GM12878 (cell line): ENCODE results near the gene CLDN7. TPM values are rescaled to one million over a fixed set of nuclear protein-coding genes. Genes with fewer than 3 reads are reported as not detected.

ENCODE experiments used
- ATAC-seq: fragments of 200-7000 bp; cut with Tn5 transposase; 3 replicates; pipeline ENCODE4 v1.9.1; 2020; ENCODE audit warnings: mild to moderate bottlenecking, moderate library complexity
- BruUV-seq: library from RNA; stranded (reverse); fragments of 400-500 nt; replicated peaks from 2 replicates; lab custom pipeline; 2021; lab: Mats Ljungman, UMichigan
- CTCF ChIA-PET: fragments of 300-600 bp; sonication (Branson Sonifier 250); formaldehyde crosslinking; extraction: SDS; loops from one replicate; lab custom pipeline; 2021; ENCODE audit warnings: inconsistent platforms; lab: Yijun Ruan, JAX
- POLR2A ChIA-PET: fragments of 350-600 bp; formaldehyde crosslinking; extraction: SDS; loops from one replicate; lab custom pipeline; 2021; ENCODE audit warnings: inconsistent platforms; lab: Charles Lee
- RAD21 ChIA-PET: fragments of 300-600 bp; sonication (Branson Sonifier 250); formaldehyde crosslinking; loops from one replicate; lab custom pipeline; 2023; ENCODE audit warnings: antibody characterized with exemption; ENCODE audit not compliant: unreplicated experiment; lab: Charles Lee
- SMC1A ChIA-PET: fragments of 300-600 bp; sonication (Branson Sonifier 250); formaldehyde crosslinking; loops from one replicate; lab custom pipeline; 2023; ENCODE audit not compliant: unreplicated experiment, uncharacterized antibody; lab: Charles Lee
- DNase-seq: peaks from one replicate; pipeline ENCODE4 v3.0.0-alpha.2; 2011; ENCODE audit warnings: low read depth, low spot score
- FAIRE-seq: peaks from 3 replicates; lab custom pipeline; 2011; peaks lifted over from hg19 to GRCh38; lab: Jason Lieb, UNC
- H2AFZ ChIP-seq: 2 replicates; pipeline ENCODE4 v1.6.0; 2011; ENCODE audit warnings: low read depth, low read length, control low read depth; ENCODE audit not compliant: control insufficient read depth
- H3K27ac ChIP-seq: 2 replicates; pipeline ENCODE4 v1.5.1; 2011; ENCODE audit warnings: control low read depth; ENCODE audit not compliant: control insufficient read depth, insufficient read depth
- H3K27me3 ChIP-seq, 2 experiments: replicated peaks in 1 of 2; 2 replicates each; pipeline versions ENCODE4 v1.6.0 to v1.6.1; 2011; ENCODE audit warnings: low read length in 1 of 2; ENCODE audit not compliant: control insufficient read depth in 2 of 2, insufficient read depth in 2 of 2
- H3K36me3 ChIP-seq, 2 experiments: 2 replicates each; pipeline ENCODE4 v1.5.1; 2011; ENCODE audit warnings: low read length in 1 of 2; ENCODE audit not compliant: control insufficient read depth in 2 of 2, insufficient read depth in 2 of 2
- H3K4me1 ChIP-seq: 2 replicates; pipeline ENCODE4 v1.6.1; 2011; ENCODE audit warnings: mild to moderate bottlenecking, low read length, moderate library complexity, mixed read lengths; ENCODE audit not compliant: control insufficient read depth, insufficient read depth
- H3K4me2 ChIP-seq: 2 replicates; pipeline ENCODE4 v1.6.0; 2011; ENCODE audit warnings: control low read depth; ENCODE audit not compliant: control insufficient read depth, insufficient read depth
- H3K4me3 ChIP-seq: fragments of 200-600 bp; sonication (generic); 2 replicates; pipeline ENCODE4 v1.5.1; 2016
- H3K79me2 ChIP-seq: 2 replicates; pipeline ENCODE4 v1.6.0; 2011; ENCODE audit warnings: low read length; ENCODE audit not compliant: control insufficient read depth, insufficient read depth
- H3K9ac ChIP-seq: 2 replicates; pipeline ENCODE4 v1.8.0; 2011; ENCODE audit warnings: low read length, control low read depth, mixed read lengths; ENCODE audit not compliant: control insufficient read depth, insufficient read depth
- H3K9me3 ChIP-seq: replicated peaks from 3 replicates; pipeline ENCODE4 v1.5.1; 2011; ENCODE audit warnings: mild to moderate bottlenecking, low read length; ENCODE audit not compliant: control insufficient read depth, insufficient read depth
- H4K20me1 ChIP-seq: 2 replicates; pipeline ENCODE4 v1.6.0; 2011; ENCODE audit not compliant: control insufficient read depth, insufficient read depth
- ATF7 ChIP-seq: fragments of 450-650 bp; IDR thresholded peaks from 2 replicates; pipeline ENCODE4 v1.6.1; 2016; ENCODE audit warnings: low read depth, mild to moderate bottlenecking
- CREM ChIP-seq: IDR thresholded peaks from 2 replicates; pipeline ENCODE4 v1.6.1; 2014; ENCODE audit warnings: antibody characterized with exemption, low read depth
- EP300 ChIP-seq, 2 experiments: fragments of 150-350 bp in 1 of 2; IDR thresholded peaks; 2 replicates each; pipeline ENCODE4 v1.6.1; 2011 to 2012; ENCODE audit warnings: low read depth in 2 of 2, low read length in 2 of 2, borderline replicate concordance in 1 of 2, improper control_type of control experiment in 1 of 2, inconsistent platforms in 1 of 2; ENCODE audit not compliant: control insufficient read depth in 1 of 2
- HDGF ChIP-seq: fragments of 450-650 bp; IDR thresholded peaks from 2 replicates; pipeline ENCODE4 v1.6.1; 2016; ENCODE audit warnings: antibody characterized with exemption
- IKZF1 ChIP-seq: fragments of 450-650 bp; conservative IDR thresholded peaks from 2 replicates; pipeline ENCODE4 v1.6.1; 2017; ENCODE audit warnings: antibody characterized with exemption, mild to moderate bottlenecking
- IKZF2 ChIP-seq, 2 experiments: fragments of 450-650 bp; IDR thresholded peaks; 2 replicates each; pipeline ENCODE4 v1.6.1; 2017; ENCODE audit warnings: mild to moderate bottlenecking in 2 of 2, moderate library complexity in 2 of 2
- MEF2B ChIP-seq: fragments of 450-650 bp; IDR thresholded peaks from 2 replicates; pipeline ENCODE4 v1.6.1; 2018; ENCODE audit warnings: mild to moderate bottlenecking, moderate library complexity; ENCODE audit not compliant: partially characterized antibody, poor library complexity, severe bottlenecking
- MTA2 ChIP-seq: fragments of 450-650 bp; IDR thresholded peaks from 2 replicates; pipeline ENCODE4 v1.6.1; 2016; ENCODE audit warnings: low read depth, mild to moderate bottlenecking, moderate library complexity
- NBN ChIP-seq: fragments of 450-650 bp; IDR thresholded peaks from 2 replicates; pipeline ENCODE4 v1.6.1; 2016
- NFXL1 ChIP-seq: fragments of 450-650 bp; IDR thresholded peaks from 2 replicates; pipeline ENCODE4 v1.6.1; 2017; ENCODE audit warnings: antibody characterized with exemption, mild to moderate bottlenecking, borderline replicate concordance
- PAX5 ChIP-seq: IDR thresholded peaks from 2 replicates; pipeline ENCODE4 v1.6.1; 2011; ENCODE audit warnings: low read depth, low read length, borderline replicate concordance
- RELB ChIP-seq: fragments of 450-650 bp; IDR thresholded peaks from 2 replicates; pipeline ENCODE4 v1.6.1; 2017; ENCODE audit warnings: low read depth, mild to moderate bottlenecking, moderate library complexity
- SIX5 ChIP-seq: IDR thresholded peaks from 2 replicates; pipeline ENCODE4 v1.6.1; 2011; ENCODE audit warnings: mild to moderate bottlenecking, low read depth, low read length, moderate library complexity; ENCODE audit not compliant: severe bottlenecking
- TCF3 ChIP-seq: IDR thresholded peaks from 2 replicates; pipeline ENCODE4 v1.6.1; 2012; ENCODE audit warnings: low read depth, mild to moderate bottlenecking, low read length, borderline replicate concordance; ENCODE audit not compliant: insufficient read depth
- ZZZ3 ChIP-seq: IDR thresholded peaks from 2 replicates; pipeline ENCODE4 v1.6.1; 2011; ENCODE audit warnings: low read depth; ENCODE audit not compliant: control insufficient read depth, insufficient read length
- WGBS: methylation state at CpG from one replicate; pipeline ENCODE4 v1.1.6; 2016; ENCODE audit warnings: low lambda C conversion rate; ENCODE audit not compliant: insufficient replicate concordance, insufficient coverage; ENCODE audit errors: missing lambda C conversion rate; 5-methylcytosine and 5-hydroxymethylcytosine counted together
- in situ Hi-C: fragments of 300-500 bp; cut with MboI; formaldehyde crosslinking; loops from 9 replicates; pipeline ENCODE4 v1.14.3; 2018; ENCODE audit warnings: mixed read lengths
- intact Hi-C: fragments of 100-400 bp; cut with micrococcal nuclease; formaldehyde crosslinking; loops from one replicate; pipeline ENCODE4 v1.14.2; 2022; ENCODE audit not compliant: unreplicated experiment
- polyA plus RNA-seq, 11 experiments: library from polyadenylated mRNA; depleted of rRNA in 4 of 11; unstranded in 6 of 11; stranded (reverse) in 5 of 11; fragments of >200 nt; fragmentation: Nextera tagmentation in 4 of 11; fragmentation: Illumina TruSeq in 1 of 11; extraction: Ambion mirVana in 4 of 11; extraction: Trizol in 1 of 11; gene quantifications; 1 replicate in 1 of 11; 2 replicates in 10 of 11; pipeline versions ENCODE4 v1.2.1 to v1.2.3, GENCODE V29; 2011 to 2016; ENCODE audit warnings: inconsistent platforms in 2 of 11, missing spikeins in 2 of 11, low read depth in 1 of 11
- total RNA-seq, 4 experiments: library from RNA; depleted of rRNA in 3 of 4; stranded (reverse); fragments of >200 nt in 3 of 4; fragmentation: Illumina TruSeq in 1 of 4; extraction: Trizol in 1 of 4; gene quantifications; 2 replicates each; pipeline versions ENCODE4 v1.2.1 to v1.2.3, GENCODE V29; 2013 to 2021

The CLDN7 gene
- total and polyA plus RNA-seq, 10 of the 15 experiments (the other 5 are each of a cell fraction or from before 2014, with no cell fraction given): 0.19 to 1.3 (median 0.36) TPM; not detected in 5

DNA sequence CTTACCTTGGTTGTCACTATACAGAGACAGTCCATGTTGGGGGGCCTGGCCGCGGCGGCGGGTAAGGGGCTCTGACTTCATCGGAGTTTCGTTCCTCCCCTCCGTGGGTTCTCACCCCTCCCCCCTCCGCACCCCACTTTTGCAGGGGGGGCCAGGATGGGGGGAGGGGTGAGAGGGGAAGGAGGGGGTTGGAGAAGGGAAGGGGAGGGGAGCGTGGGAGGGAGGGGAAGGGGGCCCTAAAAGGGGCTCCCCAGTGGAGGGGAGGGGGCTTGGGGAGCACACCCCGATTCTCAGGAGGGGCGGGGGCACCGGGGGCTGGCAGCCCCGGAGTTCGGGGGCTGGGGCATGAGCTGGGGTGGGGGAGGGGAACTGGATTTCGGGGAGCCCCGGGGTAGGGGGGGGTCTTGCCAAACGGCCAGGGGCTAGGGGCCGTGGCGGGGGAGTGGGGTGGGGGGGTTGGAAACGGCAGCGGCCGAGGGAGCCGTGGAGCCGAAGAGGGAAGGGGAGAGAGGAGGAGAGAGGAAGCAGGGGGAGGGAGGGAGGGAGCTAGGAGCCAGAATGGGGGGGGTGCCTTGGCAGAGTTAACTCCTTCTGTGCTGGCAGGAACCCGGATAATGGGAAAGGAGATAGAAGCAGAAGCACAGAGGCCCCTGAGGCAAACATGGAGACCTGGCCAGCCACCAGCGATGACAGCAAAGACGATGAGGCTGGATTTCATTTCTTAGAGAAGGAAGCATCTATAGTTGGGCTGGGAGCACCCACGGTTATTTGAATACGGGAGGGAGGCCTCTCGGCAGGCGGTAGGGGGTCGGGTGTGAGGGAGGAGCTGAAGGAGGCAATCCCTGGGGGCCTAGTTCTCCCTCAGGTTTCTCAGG, 44.9 kb downstream of the CLDN7 start:
- CTCF ChIA-PET: interaction anchor here (5.1 kb wide), 1 partner anchor 80 kb away, joined by 60 read pairs; no protein-coding TSS in a partner anchor
- RAD21 ChIA-PET: no interaction called here
- intact Hi-C loops (no loop called here), in situ Hi-C loops (no loop called here)
- POLR2A ChIA-PET: interaction anchor here (0.5 to 3.3 kb wide), 2 partner anchors 22 to 199 kb away, joined by 10 to 12 read pairs; partner anchors contain the start of gene PHF23
- no peaks in the 10 kb centered on the region for H3K9me3 ChIP-seq
- peak overlapping the region; percentile 59 for H2AFZ ChIP-seq
- no peaks in the 10 kb centered on the region for H4K20me1 ChIP-seq
- SMC1A ChIA-PET: no interaction called here
- ATAC-seq: no peak
- H3K4me1 ChIP-seq: peaks cover 22% of the 10 kb centered on the region
- peaks cover 14% of the 10 kb centered on the region for H3K79me2 ChIP-seq
- no peak for DNase-seq
- H3K4me2 ChIP-seq: peak overlapping the region; percentile 17; the same call in 1 of the 2 replicates
- H3K9ac ChIP-seq: peak overlapping the region; percentile 28; the same call in 1 of the 2 replicates
- BruUV-seq: no TSS peak
- peaks cover 0 to 2% of the 10 kb centered on the region in 2 experiments; a peak in 2 of 4 replicates for H3K36me3 ChIP-seq
- no peak for FAIRE-seq
- no peaks in the 10 kb centered on the region for H3K27me3 ChIP-seq
- WGBS: 2% methylated on average over 13 of the region's 32 CpGs
- H3K27ac ChIP-seq: no peak overlapping the region
- H3K4me3 ChIP-seq: peak overlapping the region; percentile 51; the same call in 1 of the 2 replicates
- TF ChIP-seq SIX5 (no peak), IKZF1 (peak; percentile 37; the same call in 1 of the 2 replicates), IKZF2 (IDR thresholded peaks at IDR 0.05) (peak in 1 of 2 experiments; percentile 34; a peak in 1 of 4 replicates), MEF2B (peak; percentile 86), TCF3 (no peak), MTA2 (peak; percentile 27; the same call in 1 of the 2 replicates), NFXL1 (peak; percentile 90), ZZZ3 (no peak), HDGF (peak; percentile 57; the same call in 1 of the 2 replicates), EP300 (IDR thresholded peaks at IDR 0.05; ENCODE audit: borderline replicate concordance in 1 of 2, control insufficient read depth in 1 of 2, low read depth in 2 of 2, low read length in 2 of 2) (no peak), RELB (0 out of 2 replicates have a peak, but pooled peaks have one; percentile 28), NBN (peak; percentile 69), PAX5 (0 out of 2 replicates have a peak, but pooled peaks have one; percentile 22), ATF7 (0 out of 2 replicates have a peak, but pooled peaks have one; percentile 14), CREM (no peak)
- TF ChIP-seq, all 136 proteins: peak for 10
